Stimulated activated CD4-positive, alpha-beta T cell treated with anti-CD3 and anti-CD28 coated beads, Interleukin-1b, Interleukin-23, amount 100 ng/mL, for 48 hours (primary cell): Measurements from ENCODE around the gene ZDHHC14.
A peak's percentile ranks its signal among the peaks of the same experiment; 100 is the strongest.
"Not testable (repeated sequence)": the region's sequence is repeated elsewhere in the genome, so short reads cannot be mapped to it uniquely, and the experiment has no call there.

Source experiments
- DNase-seq: peaks from one replicate; pipeline ENCODE4 v3.0.0-alpha.2; 2020

The ZDHHC14 gene

GRCh38 chr6:157447735-157448134, 66.7 kb downstream of the ZDHHC14 start:
- no peak for DNase-seq

GRCh38 chr6:157449610-157450009, 68.6 kb downstream of the ZDHHC14 start:
- DNase-seq: no peak

GRCh38 chr6:157450931-157451742, 70.1 kb downstream of the ZDHHC14 start:
- DNase-seq: no peak

DNA sequence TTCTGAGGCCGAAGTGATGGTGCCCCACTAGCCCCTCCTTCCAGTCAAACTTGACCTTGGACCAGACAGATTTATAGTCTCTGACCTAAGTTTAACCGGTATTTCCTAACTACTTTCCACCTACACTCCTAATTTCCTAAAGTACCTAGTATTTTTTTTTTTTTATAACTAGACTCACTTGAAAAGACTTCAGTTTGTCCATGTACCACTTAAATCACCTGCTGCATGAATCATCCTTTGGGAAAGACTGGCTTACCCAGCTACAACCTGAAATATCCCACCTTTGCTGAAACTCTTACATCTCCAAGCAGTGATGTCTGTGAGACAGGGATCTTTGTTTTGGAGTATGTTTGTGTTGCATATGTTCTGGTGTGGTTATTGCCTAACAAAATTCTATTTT, 71.1 kb downstream of the ZDHHC14 start:
- no peak for DNase-seq

DNA sequence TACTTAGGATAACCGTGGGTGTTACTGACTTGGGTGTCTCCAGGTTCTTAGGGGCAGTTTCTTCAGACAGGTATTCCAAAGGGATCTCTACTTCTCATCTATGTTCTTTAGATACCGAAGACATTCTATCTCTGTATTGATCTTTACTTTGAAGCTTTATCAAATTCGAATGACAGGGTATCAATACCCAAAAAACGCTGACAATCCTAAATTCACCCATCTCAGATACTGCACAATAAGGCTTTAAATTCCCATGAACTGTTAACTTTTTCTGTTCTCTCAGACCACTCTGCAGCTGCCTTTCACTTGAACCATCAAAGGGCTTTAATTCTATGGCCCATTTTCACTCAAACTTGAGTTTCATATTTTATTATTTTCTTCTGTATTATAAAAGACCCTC, 72.1 kb downstream of the ZDHHC14 start:
- DNase-seq: no peak

DNA sequence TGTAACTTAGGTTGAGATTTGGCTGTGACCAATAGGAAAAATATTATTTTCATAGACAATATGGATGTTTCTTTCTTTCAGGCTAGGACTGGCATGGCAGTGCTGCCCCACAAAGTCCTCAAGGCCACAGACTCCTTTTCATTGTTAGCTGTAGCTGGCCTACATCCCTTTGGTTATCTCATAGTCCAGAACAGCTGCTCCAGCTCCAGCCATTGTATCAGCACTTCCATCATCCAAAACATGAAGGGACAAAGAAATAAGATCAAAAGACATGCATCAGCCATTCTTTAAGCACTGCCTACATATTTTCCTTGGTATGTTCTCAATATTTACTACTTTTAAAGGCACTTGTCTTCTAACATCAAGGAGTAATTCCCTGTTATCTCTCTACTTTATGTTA, 73.0 kb downstream of the ZDHHC14 start:
- DNase-seq: no peak

DNA sequence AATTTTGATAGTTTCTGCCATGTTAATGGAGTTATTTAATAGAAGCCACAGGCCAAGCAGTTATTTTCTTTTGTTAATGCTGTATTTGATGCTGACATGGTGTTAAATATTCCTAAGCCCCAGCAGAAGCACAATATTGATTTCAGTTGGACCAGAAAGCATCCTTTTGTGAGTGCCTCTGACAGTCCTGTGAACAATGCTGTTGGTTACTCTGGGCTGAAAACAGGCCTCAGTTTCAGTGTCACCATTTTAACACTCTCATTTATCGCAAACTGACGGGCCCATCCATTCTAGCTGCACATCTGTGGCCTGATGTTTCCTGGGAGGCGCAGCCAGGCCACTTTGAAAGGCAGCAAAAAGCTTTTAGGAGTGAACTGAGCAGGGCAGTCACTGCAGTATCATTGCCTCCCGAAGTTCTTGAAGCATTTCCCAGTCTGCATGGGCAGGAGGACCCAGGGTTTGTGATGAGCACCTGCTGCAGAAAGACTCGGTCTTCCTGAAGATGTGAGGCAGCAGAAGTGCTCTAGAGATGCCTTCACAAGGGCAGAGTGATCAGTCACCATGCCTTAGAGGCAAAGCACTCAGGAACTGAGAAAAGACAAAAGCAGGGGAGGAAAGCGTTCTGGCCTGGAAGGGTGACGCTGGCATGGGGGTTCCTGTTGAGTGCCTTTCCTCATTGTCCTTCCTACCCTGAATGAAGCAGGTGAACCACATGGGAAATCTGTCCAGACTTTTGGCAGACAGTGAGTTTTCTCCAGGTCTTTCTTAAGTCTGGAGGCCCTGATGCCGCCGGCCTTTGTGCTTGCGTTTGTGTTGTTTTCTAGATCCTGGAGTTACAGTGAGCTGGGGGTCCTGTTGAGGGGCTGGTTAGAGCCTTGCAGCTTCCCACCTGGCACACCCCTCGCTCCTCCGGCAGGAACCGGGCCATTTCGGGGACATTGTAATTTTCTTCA, 74.0 kb downstream of the ZDHHC14 start:
- DNase-seq: no peak

DNA sequence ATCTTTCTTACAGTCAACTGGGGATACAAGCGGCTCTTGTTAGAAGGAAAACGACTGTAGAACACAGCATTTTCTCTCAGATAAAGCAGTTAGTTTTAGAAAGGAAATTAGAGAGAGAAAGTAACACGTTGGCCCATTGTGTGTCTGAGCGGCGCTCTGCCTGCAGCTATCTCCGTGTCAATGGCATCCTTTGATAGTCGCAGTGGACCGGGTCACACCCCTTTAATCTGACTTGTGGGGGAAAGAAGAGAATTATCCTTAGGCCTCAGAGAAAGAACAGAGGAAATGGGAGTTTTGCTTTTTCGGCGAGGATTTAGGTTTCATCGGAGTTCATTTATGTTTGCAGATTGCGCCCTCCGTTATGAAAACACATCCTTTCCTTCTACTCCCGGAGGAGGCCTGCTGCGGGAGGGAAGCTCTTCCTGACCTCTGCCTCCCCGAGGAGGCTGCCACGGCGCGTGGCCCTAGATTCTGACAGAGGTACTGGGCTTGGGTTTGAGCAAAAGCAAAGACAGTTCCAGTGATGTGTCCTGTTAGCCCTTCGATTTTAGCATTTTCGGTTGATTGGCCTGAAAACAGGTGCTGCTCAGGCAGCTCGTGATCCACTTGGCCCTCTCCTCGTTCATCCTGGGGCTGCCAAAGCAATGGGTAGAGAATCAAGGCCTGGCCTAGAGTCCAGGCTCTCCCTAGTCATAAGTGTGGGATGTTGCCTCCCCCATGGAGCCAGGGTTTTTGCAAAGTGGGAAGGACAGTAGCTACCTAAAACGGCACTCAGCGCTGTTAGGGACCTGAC, 74.9 kb downstream of the ZDHHC14 start:
- DNase-seq: no peak

GRCh38 chr6:157456524-157456829, 75.5 kb downstream of the ZDHHC14 start:
- DNase-seq: no peak

GRCh38 chr6:157457787-157458186, 76.8 kb downstream of the ZDHHC14 start:
- no peak for DNase-seq

DNA sequence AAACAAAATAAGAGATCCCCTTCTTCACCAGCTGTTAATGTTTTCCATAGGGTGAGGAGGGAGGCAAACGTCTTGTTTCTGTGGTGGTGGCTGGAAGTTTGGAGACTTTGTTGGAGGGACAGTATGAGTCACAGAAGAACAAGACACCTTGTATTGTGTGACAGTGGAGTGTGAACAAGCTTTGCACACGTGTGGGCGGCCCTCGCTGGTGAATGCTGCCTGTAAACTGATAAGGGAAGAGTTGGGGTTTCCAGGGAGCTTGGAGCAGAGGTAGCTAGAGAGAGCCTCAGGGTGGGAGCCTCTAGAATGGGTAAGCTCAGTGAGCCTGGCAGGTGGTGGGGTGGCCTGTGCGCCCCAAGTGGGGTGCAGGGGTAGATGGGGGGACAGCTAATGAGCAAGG, 78.3 kb downstream of the ZDHHC14 start:
- peak; percentile 57 for DNase-seq

DNA sequence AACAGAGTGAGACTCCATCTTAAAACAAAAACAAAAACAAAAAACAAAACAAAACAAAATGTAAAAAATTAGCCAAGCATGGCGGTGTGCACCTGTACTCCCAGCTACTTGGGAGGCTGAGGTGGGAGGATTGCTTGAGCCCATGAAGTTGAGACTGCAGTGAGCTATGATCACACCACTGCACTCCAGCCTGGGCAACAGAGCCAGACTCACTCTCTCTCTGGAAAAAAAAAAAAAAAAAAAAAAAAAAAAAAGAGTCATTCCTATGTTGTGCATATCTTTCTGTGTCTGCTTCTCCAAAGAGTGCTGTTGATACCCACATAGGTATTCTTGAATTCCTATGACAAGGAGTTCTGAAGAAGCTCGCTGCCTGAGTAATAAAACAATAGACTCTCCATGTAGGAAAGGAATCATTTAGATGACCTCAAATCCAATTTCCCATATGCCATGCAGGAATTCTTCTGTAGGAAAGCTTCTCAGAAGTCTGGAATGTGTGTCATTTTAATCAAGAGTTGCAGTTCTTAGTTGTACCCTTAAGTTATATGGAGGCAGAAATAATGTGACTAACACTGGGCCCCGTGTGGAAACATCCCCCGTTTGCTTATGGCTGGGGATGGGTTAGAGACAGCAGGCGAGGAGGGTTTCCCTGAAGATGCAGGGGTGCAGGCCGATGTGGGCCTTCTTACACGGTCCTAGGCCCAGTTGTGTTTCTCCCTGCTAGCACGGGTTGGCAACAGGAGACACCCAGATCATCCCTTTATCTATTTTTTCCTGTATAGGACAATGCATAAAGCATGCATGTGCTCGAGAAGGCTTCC, 79.4 kb downstream of the ZDHHC14 start:
- DNase-seq: peak; percentile 38

DNA sequence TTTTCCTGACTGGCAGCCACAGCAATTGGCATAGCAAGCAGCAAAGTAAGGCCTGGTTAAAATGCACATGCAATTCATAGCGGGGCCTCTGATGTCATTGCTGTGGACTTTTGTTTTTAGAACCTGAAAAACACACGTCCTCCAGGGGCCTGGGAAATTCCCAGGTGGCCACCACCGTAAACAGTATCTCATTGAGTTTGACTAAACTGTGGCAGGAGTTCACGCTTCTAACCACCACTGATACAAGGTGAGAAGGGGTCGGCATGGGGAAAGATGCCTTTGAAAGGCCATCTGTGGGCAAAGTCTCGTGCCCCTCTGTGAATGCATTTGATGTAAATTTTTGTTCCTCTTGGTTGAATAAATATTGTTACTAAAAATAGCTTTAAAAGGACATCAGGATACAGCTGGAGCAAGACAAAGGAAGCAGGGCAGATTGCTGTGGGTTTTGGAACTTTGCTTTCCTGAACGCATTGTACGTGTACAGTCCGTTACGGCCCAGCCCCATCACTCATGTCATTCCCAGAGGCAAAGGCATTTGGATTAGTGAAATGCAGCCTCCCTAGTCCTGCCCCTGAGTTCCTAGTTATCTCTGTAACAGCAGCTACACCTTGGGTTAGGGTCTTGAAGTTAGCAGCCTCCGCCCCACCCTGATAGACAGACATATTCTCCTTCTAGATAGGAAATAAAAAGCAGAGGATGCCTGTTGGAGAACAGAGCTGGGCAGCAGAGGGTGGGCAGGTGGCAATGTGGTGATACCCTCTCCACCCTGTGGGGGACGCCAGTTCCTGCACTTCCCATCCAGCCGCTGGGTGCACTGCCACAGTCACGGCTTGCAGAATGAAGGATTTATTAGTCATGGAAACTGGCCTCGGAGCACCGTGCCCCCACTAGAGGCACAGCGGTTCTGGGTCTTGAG, 80.3 kb downstream of the ZDHHC14 start:
- peak; percentile 86 for DNase-seq

DNA sequence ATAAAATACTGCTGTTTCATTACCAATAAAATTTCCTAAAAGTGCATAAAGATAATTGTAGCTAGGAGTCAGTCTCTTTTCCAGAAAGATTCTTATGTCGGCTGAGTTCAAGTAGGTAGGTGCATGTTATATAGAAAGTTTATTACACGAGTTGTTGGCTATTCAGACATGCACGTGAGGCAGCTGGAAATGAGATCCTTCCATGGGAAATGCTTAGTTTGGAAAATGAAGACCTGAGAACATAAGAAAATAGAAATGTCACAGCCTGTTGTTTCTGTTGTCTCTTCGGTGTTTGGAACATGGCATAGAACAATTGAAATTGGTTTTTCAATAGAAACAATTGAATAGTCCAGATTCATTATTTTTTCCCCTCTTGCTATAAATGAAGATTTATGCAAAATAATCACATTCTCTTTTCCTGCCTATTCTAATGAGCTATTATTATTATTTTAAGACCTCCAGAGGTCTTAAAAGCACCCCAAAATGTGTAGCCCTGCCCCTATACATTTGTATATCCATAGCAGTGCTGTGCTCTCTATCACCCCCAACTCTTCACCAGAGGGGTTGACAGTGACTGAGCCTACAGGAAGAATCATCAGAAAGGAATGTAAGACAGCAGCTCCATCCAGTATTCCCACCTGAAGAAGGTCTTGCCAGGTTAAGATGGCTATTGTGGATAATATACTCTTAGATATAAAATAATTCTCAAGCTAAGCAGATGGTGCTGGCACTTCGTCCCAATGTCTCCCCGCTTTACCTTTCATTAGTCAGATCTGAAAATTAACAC, 82.2 kb downstream of the ZDHHC14 start:
- DNase-seq: no peak

DNA sequence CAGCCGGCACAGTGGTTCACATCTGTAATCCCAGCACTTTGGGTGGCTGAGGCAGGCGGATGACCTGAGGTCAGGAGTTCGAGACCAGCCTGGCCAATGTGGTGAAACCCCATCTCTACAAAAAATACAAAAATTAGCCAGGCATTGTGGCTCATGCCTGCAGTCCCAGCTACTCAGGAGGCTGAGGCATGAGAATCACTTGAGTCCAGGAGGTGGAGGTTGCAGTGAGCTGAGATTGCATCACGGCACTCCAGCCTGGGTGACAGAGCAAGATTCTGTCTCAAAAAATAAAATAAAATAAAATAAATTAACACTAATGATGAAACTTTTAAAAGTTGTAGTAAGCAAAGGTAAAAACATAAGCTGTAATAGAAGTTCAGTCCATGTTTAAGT, 82.7 kb downstream of the ZDHHC14 start:
- DNase-seq: not testable (repeated sequence)

DNA sequence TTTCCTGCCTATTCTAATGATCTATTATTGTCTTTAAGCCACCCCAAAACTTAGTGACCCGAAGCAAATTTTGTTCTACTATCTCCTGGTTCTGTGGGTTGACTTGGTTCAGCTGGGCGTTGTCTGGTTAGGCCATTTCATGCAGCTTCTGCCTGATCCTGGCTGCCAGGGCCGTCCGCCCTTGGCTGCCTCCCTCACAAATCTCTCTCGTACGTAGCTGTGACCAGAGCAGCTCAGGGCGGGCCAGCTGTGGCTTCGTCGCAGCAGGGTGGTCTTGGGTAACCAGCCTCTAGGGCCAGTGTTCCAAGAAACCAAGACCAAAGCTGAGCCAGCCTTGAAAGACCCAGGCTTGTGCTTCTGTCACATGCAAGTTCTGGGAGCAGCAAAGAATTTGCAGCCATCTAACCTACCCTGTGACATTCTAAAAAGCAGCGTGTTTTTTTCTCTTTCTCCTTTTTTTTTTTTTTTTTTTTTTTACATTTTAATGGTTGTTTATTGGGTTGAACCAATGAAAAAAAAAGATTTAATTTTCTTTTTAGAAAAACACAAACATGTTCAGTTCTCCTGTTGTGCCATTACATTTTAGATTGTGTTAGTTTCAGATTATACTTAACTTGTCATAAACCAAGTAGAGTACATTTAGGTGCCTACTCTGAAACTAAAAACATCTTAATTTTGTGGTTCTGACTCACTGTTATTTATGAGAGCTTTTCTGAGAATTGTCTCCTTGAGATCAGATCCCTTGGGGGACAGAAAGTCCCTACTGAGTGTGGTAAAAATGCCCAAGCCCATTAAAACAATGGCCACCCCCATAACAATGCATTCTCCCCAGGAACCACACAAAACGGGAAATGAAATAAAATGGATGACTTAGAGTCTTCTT, 83.9 kb downstream of the ZDHHC14 start:
- no peak for DNase-seq

DNA sequence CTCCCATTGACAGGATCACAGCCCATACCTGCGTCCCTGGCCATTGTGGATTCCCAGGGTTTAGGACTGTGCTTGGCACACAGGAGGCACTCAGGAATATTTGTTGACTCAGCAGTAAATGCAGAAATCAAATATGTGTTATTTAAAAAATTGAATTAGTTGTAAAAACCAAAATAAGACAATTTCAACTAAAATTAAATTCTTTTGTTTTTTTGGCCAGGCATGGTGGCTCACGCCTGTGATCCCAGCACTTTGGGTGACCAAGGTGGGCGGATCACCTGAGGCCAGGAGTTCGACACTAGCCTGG, 85.3 kb downstream of the ZDHHC14 start:
- no peak for DNase-seq

DNA sequence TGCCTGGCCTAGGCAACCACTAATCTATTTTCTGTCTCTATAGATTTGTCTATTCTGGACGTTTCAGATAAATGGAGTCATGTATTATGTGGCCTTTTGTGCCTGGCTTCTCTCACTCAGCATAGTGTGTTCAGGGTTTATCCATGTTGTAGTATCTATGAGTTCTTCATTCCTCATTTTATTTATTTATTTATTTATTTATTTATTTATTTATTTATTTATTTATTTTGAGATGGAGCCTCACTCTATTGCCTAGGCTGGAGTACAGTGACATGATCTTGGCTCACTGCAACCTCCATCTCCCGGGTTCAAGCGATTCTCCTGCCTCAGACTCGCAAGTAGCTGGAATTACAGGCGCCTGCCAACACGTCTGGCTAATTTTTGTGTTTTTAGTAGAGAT, 86.3 kb downstream of the ZDHHC14 start:
- not testable (repeated sequence) for DNase-seq

DNA sequence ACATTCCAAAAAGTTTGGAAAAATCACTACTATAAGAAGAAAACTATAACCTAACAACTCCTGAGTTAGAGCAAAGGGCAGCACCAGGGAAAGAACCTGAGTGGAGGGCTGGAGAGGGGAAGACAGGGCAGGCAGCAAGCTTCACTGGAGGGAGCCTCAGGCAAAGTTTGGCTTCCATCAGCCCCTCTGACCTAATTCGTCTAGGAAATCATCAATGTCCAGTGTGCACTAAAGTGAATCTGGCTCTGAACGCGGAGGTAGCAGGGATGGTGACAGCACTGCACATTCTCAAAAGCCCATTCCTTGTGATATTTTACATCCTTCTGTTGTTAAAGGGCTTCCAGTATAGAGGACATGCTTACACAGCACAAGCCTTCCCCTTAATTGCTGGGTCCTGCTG, 87.1 kb downstream of the ZDHHC14 start:
- no peak for DNase-seq

- no peak for DNase-seq
Observed at GRCh38 chr6:157468574-157468973, 87.6 kb downstream of the ZDHHC14 start.
